GM19043 (cell line): ENCODE measurements around the gene ELOVL1.

Experiments used
- ATAC-seq: cut with Tn5 transposase; IDR thresholded peaks from one replicate; pipeline ENCODE4 v1.9.1; 2021; ENCODE audit warnings: low read depth; ENCODE audit not compliant: unreplicated experiment

Gene ELOVL1

GRCh38 chr1:43358121-43358745 is 9.6 kb downstream of the ELOVL1 start:
- ATAC-seq: peak; percentile 12

DNA sequence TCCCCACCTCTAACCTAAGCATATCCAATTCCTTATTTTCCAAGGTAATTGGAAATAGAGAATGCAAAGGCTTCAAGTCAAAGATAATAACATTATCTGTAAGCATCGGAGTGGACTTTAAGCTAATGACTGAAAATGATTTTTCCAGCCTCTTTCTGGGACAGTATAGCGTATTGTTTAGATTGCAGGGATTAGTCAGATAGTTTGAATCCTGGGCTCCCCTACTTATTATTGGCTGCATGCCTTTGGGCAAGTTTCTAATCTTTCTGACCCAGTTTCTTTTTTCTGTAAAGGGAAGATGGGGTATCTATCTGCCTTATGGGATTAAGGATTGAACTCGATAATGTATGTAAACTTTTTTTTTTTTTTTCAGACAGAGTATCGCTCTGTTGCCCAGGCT is 10.6 kb downstream of the ELOVL1 start:
- ATAC-seq: no peak

DNA sequence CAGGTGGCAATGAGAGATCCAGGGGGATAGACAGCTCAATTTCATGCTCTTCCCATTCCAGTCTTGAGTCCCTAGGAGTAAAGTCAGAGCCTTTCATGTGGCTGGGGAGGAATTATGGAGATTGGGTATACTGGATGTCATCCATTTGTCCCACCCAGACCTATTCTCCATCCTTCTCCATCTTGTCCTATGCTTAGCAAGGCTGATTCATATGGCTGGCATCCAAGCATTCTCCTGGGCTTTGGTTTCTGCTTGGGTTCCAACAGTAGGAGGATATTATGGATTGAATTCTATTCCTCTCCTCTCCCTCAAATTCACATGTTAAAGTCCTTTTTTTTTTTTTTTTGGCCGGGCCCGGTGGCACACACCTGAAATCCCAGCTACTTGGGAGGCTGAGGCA is 12.9 kb downstream of the ELOVL1 start:
- ATAC-seq: no peak

DNA sequence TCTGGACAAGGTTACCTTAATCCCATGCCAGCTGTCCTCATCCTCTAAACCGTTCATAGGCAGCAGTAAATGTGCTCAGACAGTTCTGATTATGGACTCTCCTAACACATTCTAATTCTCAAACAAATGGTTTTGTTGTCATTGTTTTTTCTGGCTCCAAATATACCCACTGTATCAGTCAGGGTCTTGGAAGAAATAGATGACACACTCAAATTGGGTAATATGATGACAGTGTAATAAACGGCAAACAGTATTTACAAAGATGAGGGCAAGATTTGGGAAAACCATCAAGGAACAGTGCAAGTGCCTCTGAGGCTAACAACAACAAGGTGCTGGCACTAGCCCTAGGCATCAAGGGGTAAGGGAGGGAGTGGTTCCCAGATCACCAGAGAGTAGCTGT is 13.3 kb downstream of the ELOVL1 start:
- no peak for ATAC-seq

DNA sequence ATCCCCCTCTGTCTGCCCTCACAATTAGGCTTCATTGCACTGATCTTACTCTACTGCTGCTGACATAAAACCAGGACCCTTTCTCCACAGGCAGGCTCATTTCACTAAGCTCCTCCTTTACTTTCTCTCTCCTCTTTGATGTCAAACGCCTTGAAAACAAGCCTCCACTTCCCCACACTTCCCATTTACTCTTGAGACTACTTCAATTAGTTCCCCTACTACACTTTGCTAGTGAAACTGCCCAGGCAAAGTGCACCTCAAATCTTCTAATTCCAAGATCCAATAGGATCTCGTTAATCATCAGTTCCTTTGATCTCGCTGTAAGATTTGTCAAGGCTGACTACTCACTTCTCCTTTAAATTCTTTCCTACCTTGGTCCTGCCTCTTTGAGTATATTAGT is 14.9 kb downstream of the ELOVL1 start:
- ATAC-seq: no peak

DNA sequence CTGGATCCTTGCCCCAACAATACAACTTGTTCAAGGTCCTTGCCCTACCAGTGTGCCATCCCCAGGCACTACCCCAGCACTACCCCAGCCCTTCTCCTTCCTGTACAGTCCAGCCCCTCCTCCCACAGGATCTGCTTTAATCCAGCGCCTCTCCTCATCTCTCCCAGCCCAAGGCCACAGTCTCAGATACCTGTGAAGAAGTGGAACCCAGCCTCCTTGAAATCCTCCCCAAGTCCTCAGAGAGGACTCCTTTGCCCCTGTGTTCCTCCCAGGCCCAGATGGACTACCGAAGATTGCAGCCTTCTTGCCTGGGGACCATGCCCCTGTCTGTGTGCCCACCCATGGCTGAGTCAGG is 15.5 kb downstream of the ELOVL1 start:
- ATAC-seq: no peak

DNA sequence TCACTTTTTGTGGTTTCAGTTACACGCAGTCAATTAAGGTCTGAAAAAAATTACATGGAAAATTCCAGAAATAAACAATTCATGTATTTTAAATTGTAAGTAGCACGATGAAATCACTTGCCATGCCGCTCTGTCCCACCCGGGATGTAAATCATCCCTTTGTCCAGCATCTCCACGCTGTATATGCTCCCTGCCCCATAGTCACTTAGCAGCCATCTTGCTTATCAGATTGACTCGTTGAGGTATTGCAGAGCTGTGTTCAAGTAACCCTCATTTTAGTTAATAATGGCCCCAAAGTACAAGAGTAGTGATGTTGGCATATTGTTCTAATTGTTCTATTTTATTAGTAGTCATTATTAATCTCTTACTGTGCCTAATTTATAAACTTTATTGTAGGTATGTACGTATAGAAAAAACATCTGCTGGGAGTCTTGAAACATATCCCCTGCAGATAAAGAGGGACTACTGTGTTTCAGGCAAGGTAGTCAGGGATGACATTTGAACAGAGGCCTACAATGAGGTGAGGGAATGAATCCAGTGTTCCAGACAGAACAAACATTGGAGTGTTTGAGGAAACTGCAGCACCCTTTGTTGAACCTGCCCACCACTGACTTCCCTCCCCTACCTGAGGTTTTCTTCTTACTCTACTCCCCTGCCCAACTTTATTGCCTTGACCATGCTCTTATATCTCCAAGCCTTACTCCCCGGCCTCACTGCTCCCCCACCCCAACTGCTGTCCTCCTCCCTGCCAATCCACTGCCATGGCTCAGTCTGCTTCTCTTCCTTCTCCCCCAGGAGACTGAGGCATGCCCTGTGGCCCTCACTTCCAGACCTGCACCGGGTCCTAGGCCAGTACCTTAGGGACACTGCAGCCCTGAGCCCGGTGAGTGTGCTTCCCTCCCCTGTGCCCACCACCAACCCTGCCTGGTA is 16.1 kb downstream of the ELOVL1 start:
- ATAC-seq: no peak

DNA sequence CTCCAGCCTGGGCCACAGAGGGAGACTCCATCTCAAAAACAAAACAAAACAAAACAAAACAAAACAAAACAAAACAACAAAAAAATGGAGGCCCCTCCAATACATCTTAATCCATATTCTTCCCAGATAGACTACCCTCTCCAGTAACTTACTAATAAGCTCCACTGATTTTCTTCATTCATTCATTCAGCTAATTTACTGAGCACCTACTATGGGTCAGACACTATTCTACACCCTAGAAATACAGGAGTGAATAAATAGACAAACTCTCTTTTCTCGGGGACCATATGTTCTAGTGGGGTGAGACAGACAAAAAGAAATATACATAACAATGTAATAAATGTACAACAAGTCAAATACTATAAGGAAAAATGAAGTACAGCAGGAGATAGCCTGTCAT is 16.8 kb downstream of the ELOVL1 start:
- ATAC-seq: no peak

GRCh38 chr1:43349594-43350306 is 18.1 kb downstream of the ELOVL1 start:
- no peak for ATAC-seq

DNA sequence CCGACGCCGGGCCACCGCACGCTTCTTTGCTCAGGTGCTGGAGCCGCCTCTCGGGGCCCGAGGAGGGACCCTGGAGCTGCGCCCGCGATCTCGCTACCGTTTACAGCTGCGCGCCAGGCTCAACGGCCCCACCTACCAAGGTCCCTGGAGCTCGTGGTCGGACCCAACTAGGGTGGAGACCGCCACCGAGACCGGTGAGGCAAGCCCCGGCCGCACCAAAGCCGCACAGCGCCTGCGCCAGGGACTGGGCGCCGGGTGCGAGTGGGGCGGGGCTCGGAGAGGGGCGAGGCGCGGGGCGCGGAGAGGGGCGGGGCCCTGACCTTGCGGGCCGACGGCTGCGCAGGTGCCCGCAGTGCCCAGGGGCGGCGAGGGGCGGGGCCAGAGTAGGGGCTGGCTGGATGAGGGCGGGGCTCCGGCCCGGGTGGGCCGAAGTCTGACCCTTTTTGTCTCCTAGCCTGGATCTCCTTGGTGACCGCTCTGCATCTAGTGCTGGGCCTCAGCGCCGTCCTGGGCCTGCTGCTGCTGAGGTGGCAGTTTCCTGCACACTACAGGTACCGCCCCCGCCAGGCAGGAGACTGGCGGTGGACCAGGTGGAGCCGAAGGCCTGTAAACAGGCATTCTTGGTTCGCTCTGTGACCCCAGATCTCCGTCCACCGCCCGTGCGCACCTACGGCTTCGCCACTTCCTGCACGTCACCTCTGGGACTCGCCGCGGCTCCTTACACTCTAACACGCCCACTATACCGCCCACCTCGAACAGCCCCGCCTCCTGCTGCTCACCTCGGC is 18.8 kb downstream of the ELOVL1 start:
- ATAC-seq: no peak

- no peak for ATAC-seq
These were observed 19.4 kb downstream of the ELOVL1 start for GRCh38 chr1:43348343-43348808.

GRCh38 chr1:43346636-43347035 is 21.2 kb downstream of the ELOVL1 start:
- no peak for ATAC-seq

DNA sequence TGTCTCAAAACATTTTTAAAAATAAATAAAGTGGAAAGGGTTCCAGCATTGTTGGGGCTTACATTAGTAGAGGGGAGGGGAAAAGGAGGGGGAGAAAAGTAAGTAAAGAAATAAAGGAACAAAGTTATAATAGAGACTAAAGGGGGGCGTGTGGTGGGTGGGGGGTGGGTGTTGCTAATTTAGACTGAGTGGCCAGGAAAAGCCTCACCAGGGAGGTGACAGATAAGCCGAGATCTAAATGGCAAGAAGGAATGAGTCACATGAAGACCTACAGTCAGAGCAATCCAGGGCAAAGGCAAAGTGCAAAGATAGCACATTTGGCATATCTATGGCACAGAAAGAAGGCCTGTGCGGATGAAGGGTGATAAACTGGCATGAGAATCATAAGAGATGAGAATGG is 22.7 kb downstream of the ELOVL1 start:
- no peak for ATAC-seq

DNA sequence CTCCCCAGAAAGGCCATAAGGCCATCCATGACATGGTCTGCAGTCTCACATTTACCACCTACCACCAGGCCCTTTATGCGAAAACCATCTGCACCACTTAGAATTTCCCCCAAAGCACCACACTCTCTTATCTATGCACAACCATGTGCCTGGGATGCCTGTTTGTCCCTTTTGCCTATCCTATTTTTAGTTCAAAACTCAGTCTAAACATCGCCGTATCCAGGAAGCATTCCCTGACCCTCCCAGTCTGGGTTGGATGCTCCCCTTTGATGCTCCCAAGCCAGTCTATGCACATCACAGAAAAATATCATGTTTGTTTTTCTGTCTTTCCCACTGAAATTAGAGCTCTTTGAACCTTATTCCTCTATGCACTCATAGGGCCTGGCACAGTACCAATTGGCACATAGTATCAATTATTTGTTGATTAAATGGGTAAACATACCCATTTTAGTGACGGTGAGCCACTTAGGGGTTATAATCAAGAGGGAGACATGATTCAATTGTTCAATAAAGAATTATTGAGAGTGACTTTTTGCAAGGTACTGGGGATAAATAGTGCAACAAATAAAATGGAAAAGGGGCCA is 23.5 kb downstream of the ELOVL1 start:
- no peak for ATAC-seq

GRCh38 chr1:43340559-43340958 is 27.3 kb downstream of the ELOVL1 start:
- ATAC-seq: no peak

- no peak for ATAC-seq
These were observed 28.1 kb downstream of the ELOVL1 start for GRCh38 chr1:43339584-43340232.

DNA sequence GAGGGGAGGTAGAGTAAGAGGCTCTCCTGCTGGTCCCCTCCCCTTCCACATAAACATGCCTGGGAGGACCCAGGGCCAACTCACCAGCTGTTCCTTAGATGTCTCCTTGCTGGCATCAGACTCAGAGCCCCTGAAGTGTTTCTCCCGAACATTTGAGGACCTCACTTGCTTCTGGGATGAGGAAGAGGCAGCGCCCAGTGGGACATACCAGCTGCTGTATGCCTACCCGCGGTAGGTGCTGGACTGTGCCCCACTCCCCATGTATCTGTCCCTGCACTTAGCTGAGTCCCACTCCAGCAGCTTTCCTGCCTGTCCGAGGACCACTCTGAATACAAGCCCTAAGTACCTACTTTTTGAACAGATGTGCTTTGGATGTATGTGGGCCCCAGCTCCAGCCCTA is 29.8 kb downstream of the ELOVL1 start:
- ATAC-seq: no peak

- no peak for ATAC-seq
These were observed 30.2 kb downstream of the ELOVL1 start, which contains the start of gene MPL for GRCh38 chr1:43337588-43337987. Gene MPL, plus strand, starts transcription at chr1:43337818. Its CDS starts 31 bp downstream, at chr1:43337849.

DNA sequence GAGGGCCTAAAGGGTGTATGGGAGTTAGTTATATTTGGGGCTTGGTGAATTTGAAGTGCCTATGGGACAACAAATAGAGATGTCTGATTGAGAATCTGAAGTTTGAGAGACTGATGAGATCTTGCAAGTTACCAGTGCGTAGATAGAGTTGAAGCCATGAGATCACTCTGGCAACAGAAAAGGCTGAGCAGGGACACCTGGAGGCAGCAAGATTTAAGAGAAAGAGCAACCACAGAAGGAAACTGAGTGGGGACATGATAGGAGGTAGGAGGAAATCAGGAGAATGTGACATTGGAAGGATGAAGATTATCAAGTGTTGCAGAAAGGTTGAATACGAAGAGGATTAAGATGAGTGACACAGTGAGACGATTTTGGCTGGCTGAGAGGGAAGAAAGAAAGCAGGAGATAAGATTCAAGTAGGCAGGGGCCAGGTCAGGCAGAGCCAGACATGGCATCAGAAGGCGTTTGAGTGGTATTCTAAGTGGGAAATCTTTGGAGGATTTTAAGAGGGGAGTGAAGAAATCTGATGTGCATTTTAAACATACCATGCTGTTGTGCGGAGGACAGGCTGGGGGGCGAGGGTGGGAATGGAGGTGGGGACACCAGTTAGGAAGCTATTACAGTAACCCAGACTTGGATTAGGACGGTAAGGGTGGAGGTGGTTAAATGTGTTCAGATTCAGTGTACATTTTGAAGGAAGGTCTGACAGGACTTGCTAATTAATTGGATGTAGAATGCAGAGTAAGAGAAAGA is 33.2 kb downstream of the ELOVL1 start:
- no peak for ATAC-seq
